H54 (cell line): ENCODE results near the gene RAMP3.
"Not testable (repeated sequence)": the region's sequence is repeated elsewhere in the genome, so short reads cannot be mapped to it uniquely, and the experiment has no call there.

ENCODE experiments used
- DNase-seq: peaks from one replicate; pipeline ENCODE4 v3.0.0; 2011; ENCODE audit warnings: low spot score, mixed read lengths; ENCODE audit not compliant: insufficient read length
- FAIRE-seq: peaks from 3 replicates; lab custom pipeline; 2011; peaks lifted over from hg19 to GRCh38; lab: Jason Lieb, UNC
- POLR2A ChIP-seq: IDR thresholded peaks from 2 replicates; pipeline ENCODE4 v1.6.1; 2011; ENCODE audit warnings: low read depth, mild to moderate bottlenecking, low read length

RAMP3 gene

DNA sequence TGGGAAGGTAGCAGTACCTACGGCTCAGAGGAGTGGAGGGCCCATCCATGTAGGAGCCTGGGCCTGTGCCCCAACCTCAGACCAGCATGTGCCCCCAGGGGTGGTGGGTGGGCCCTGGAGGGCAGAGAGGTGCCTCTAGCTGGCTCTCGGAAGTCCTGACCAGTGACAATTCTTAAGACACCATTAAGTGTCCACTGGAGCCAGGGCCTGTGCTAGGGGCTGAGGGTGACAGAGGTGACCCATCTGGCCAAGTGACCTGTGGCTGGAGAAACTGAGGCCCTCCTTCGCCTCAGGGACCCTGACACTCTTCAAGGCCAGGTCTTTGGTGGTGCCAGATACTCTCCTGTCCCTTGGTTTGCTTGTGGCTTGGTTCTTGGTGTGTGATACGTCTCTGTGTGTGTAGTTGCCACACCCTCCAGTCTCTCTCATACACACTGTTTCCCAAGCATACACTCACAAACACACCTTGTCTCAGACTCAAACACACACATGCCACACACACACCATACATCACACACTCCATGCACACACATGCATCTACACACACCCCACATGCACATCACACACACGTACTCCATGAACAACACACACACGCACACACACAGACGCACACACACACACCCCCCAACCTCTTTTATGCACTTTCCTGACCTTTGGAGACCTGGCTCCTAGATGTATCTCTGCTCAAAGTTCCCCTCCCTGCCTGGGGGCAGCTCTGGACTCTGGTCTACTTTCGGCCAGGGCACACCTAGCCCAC is 897 bp upstream of the RAMP3 start:
- no peak for FAIRE-seq
- no peak for TF ChIP-seq POLR2A

DNA sequence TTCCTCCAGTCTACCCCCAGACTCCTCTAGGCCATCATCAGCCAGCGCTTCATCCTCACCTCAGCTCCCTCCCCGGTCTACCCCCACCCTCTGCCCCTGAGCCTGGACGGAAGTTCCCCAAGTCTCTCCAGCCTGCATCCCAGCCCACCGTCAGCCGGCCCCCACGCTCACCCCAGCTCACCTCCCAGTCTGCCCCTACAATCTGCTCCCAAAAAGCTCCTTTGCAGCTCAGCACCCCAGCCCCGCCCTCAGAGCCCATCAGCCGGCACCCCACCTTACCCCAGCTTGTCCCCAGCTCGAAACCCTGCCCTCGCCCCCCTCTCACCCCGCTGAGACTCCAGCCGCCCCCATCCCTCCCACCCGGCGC is 322 bp upstream of the RAMP3 start:
- no peak for FAIRE-seq
- TF ChIP-seq POLR2A = no peak
- no peak for DNase-seq

More for the DNA sequence above, 897 bp upstream of the RAMP3 start:
- no peak for DNase-seq

DNA sequence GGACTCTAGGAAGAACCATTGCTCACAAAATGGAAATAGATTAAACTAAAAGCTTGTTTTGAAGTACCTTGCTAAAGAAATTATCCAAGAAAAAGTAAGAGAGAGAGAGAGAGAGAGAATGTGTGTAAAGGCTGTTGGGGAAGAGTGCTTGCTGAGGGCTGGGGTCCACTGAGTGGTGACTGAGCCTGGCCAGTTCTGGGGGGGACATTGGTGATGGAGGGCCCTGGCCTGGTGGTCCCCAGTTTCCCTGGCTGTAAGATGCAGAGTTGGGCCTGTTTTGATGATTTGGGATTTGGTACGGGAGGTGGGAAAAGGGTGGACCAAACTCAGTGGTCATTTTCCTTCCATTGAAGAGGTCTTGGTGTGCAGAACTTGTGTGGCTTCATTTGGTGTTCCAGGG is 880 bp downstream of the RAMP3 start:
- no peak for FAIRE-seq
- no peak for DNase-seq
- TF ChIP-seq POLR2A = no peak

DNA sequence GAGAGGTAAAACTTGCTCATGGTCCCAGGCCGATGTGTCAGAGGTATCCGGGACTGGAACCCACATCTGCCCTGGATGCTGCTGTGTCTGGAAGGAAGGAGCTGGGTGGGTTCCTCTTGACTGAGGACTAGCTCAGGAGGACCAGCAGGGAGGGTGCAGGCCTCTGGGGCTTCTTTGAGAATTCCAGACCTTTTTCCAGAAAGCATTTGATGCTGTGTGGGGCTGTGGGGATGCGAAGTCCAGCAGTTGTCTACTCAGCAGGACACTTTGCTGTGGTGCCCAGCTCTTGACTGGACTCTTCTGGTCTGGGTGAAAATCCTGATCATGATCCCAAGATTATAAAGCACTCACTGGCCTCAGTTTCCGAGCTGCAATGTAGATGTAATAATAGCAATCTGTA is 1.7 kb downstream of the RAMP3 start:
- TF ChIP-seq POLR2A = no peak
- DNase-seq (no peak), FAIRE-seq (no peak)

DNA sequence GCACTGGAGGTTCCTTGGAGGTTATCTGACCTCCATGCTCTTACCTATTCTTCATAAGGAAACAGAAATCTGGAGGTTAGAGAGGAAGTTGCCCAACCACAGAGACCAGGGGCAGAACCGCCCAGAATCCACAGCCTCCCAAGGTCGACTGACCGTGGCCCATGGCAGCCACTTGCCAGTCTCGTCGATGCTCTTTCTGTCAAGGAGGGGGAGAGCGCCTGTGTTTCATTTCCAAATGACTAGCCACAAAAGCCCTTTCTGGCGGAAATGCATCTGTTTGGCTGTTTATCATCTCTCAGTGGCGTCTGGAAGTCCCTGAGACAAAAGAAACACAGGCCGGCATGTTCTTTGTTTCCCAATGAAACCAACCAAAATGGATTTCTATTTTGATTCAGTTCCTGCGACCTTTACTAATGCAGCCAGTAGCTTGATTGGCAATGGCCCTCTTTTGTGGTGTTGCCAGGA is 2.9 kb downstream of the RAMP3 start:
- DNase-seq (no peak), FAIRE-seq (no peak)
- no peak for TF ChIP-seq POLR2A

DNA sequence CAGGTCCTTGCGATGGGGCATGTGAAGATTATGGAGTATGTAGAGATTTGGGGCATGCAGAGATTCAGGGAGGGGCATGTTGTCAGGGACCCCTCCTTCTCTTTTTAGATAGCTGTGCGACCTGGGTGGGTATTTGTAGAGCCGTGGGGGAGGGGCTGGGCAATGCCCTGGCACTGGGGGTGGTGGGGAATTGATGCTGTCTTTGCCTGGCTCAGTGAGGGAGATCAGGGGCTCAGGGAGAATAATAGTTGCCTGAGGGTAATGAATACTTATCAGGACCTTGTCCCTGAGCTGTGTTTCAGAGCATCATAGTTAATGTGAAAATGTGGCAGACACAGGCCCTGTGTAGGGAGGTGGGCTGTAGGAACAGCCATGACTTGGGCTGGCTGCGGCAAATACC is 3.5 kb downstream of the RAMP3 start:
- FAIRE-seq = no peak
- DNase-seq = no peak
- TF ChIP-seq POLR2A = no peak

DNA sequence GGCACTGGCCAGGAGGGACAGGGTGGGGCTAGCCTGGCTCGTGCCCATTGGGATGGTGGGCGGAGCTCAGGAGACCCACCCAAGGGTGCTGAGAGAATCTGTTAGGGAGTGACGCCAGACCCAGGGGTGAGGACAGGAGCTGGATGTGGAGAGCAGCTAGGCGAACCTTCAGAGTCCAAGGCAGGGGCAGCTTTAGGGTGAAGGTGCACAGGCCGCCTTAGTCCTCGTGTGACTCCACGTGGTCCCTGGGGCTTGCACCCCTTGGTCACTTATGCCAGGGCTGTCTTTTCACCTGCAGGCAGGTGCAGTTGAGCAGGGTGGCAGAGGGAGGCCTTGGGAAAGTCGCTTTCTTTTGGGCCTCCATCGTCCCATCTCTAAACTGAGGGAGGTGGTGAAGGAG is 4.3 kb downstream of the RAMP3 start:
- no peak for DNase-seq
- no peak for FAIRE-seq
- TF ChIP-seq POLR2A = no peak

DNA sequence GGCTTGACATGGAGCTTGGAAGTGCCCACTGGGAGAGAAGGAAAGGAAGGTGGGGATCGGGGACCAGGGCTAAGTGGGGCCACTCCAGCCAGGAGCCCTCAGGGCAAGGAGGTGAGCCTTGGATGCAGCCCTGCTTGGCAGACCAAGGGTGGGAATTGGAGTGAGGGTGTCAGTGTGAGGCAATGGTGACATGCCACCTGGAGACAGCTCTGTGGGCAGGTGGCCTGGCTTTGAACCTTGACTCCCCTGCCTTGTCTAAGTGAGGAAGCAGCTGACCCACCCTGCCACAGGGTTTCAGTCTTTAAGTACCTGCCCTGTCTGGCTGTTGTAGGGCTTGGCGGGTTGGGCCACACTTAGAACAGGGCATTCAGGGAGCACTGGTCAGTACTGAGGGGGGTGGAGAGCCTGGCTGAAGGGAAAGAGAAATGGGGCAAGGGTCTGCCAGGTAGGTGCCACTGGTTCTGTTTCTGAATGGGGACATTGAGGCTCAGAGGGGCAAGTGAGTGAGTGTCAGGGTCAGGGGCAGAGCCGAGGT is 4.8 kb downstream of the RAMP3 start:
- FAIRE-seq (no peak), DNase-seq (no peak)
- TF ChIP-seq POLR2A = no peak

DNA sequence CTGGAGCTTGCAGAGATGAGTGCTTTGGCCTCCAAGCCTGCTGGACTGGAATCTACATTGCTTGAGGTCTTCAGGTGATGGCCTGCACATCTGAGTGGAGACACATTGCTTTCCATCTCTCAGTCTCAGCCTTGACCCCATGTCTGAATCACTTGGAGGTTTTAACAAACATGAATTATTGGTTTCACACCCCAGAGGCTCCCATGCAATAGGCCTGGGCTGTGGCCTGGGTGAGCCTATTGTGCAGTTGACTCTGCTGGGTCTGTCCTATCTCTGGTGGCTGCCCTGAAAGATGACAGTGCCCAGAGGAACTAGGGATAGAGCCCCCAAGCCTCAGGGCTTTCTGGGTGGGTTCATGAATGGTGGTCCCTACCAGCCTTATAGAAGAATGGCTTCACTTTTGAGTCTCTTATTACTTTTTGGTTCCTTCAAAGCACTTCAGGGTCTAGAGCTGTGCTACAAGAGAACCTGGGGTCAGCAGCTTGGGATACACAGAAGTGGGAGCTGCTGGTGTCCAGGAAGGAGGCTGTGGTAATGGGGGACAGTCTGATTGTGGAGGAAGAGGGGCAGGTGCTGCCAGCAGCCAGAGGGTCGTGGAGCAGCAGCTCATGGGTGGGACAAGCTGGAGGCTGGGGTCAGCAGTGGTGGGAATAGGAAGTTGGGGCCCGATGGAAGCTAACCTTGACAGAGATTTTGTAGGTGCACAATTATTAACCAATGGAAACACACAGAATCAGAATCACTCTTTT is 5.5 kb downstream of the RAMP3 start:
- TF ChIP-seq POLR2A = no peak
- FAIRE-seq (no peak), DNase-seq (no peak)

DNA sequence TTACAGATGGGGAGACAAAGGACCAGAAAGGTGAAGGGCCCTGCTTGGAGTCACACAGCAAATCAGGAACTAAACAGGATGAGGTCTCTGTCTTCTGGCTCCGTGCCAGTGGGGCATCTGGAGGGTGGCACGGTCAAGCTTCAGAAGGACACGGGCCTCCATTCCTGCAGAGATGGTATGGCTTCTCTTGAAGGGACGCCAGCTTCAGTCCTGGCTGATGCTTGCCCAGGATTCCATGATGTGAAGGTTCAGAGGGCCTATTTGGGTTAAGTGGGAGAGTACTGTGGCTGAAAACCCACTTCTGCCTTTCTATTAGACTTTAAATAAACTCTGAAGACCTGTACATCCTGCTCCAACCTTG is 6.1 kb downstream of the RAMP3 start:
- FAIRE-seq (no peak), DNase-seq (no peak)
- no peak for TF ChIP-seq POLR2A

DNA sequence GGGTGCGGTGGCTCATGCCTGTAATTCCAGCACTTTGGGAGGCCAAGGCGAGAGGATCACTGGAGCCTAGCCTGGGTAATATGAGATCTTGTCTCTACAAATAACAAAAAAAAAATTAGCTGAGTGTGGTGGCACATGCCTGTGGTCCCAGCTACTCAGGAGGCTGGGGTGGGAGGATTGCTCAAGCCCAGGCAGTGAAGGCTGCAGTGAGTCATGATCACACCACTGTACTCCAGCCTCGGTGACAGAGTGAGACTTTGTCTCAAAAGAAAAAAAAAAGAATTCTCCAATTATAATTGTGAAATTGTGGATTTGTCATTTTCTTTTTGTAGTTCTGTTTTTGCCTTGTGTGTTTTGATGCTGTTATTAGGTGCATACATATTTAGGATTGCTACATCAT is 6.7 kb downstream of the RAMP3 start:
- not testable (repeated sequence) for FAIRE-seq, DNase-seq

DNA sequence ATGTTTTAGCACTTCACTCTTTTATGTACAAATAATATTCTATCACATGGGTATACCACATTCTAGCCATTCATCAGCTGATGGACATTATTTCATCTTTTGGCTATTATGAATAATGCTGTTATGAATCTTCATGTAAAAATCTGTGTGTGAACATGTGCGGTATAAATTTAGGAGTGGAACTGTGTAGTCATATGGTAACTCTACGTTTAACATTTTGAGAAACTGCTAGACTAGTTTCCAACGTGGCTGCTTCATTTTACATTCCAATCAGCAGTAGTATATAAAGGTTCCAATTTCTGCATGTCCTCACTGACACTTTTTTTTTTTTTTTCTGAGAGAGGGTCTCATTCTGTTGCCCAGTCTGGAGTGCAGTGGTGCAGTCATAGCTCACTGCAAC is 8.3 kb downstream of the RAMP3 start:
- no peak for DNase-seq
- TF ChIP-seq POLR2A = no peak
- FAIRE-seq = no peak

DNA sequence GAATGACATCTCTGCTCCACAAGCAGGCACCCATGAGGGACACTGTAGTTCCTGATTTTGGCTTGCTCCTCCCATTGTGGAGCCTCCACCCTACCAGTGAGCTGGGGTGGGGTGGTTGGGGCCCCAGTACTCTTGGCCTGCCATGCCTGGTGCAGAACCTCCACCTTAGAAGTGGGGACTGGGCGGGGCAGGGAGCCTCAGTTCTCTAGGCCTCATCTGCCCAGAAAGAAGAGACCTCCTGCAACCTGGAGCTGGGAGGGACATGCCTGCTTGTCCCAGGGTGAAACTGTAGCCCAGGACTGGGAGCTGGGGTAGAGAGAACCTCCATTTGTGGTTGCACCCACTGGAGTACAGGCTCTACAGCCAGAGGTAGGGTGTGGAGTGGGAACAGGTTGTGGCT is 14.4 kb downstream of the RAMP3 start:
- no peak for TF ChIP-seq POLR2A
- FAIRE-seq (no peak), DNase-seq (no peak)

DNA sequence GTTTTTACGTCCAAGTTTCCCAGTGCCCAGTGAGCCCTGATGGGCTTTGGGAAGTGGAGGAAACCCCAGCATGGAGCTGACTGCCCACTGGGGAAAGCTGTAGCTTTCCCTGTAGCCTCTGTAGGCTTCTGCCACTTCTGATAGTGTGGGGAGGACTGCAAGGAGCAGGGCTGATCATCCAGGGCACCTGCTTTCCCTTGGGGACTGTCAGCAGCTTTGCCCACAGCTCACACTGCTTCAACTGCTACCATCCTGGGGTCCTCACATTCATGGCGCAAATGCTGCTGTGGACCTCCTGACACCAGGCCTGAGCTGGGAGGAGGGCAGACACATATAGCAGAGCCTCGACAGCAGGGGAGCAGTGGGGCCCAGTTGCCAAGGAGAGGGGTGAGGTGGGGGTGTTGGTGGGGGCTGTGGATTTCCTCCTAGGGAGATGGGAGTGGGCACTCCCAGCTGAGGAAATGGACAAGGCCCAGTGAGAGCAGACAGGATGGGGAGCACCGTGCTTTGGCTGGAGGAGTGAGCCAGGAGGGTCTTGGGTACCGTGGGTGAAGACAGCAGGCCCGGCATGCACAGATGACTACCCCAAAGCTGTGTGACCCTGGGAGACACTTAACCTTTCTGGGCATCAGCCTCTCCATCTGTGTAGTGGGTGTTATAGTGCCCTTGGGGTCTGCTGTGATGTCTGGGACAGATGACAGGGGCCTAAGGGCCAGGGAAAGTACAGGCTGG is 16.2 kb downstream of the RAMP3 start:
- DNase-seq (no peak), FAIRE-seq (no peak)
- TF ChIP-seq POLR2A = 0 out of 2 replicates have a peak, but pooled peaks have one; percentile 15
